ENCODE results near the gene GSDMA.

GSDMA gene, protein sequence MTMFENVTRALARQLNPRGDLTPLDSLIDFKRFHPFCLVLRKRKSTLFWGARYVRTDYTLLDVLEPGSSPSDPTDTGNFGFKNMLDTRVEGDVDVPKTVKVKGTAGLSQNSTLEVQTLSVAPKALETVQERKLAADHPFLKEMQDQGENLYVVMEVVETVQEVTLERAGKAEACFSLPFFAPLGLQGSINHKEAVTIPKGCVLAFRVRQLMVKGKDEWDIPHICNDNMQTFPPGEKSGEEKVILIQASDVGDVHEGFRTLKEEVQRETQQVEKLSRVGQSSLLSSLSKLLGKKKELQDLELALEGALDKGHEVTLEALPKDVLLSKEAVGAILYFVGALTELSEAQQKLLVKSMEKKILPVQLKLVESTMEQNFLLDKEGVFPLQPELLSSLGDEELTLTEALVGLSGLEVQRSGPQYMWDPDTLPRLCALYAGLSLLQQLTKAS

DNA sequence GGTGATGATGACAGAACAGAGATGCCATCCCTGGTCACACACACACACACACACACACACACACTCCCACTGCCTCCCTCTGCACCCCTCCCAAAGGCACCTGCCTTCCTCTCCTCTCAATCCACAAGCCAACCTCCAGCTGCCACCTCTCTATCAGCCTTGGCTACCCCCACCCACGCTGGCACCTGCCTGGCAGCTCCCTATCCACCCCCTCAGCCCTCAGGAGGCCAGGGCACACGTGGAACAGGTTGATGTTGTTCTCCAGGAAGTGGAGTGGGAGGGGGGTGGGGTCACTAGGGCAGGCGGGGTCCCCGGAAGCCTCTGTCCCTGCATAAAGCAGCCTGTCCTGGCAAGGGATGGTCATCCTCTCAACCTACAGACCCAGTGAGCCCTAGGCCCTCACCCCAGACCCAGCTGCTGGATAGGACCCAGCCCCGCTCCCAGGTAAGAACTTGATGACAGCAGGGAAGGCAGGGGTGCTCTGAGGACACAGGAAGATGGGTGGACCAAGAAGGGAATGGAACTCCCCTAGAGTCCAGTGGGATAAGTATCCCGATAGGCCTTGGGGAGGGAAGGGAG, at the start of gene GSDMA:
GSDMA (plus strand) TSS at position 363 of the 579 bp plus-strand sequence. CDS start 2,684 bp downstream, outside the sequence.
- DNase-seq: no peak

DNA sequence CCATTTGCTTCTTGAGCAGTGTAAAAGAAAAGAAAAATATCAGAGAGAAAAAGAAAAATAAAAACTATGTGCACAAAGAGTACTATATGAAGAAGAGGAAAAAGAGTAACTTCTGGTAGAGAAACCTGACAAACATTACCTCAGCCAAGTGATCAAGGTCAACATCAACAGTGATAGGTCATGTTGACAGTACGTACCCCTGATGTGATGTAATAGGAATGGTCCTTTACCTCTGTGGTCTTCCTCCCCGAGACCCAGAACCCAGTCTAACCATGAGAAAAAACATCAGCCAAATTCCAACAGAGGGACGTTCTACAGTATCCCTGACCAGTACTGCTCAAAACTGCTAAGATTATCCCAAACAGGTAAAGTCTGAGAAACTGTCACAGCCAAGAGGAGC, 48.8 kb upstream of the GSDMA start:
- no peak for DNase-seq

DNA sequence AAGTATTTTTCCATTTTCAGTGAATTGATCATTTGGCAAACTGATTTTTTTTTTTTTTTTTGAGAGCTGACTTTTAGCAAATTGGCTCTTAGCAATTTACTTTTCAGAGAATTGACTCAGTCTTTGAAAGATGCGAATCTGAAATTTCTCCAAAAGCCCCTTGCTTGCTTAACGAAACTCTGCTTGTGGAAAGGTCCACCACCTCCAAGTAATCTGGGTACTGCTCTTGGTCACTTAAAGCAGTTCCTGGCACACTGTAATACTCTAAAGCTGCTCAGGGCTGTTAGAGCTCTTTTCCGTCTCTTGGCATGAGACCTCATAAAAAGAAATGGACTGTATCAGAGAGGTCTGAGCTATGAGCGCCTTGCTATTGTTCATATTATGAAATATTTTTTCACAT, 47.2 kb upstream of the GSDMA start:
- DNase-seq: no peak

DNA sequence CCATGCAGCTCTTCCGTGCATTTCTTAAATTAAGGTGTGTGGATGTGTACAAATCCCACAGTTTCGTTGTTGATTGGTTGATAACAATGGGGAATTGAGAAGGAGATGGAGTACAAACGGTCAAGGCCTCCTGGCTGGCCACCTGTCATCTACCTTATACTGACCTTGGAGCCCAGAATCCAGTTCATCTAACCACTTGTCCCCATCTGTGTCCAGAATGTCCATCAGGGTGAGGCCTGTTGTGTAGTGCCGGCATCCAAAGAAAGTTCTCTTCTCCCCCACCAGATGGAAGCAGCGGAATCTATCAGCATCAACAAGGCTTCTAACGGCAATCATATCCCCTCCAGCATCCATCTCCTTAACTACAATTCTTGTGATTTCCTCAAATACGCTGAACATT, 45.9 kb upstream of the GSDMA start:
- DNase-seq: no peak

DNA sequence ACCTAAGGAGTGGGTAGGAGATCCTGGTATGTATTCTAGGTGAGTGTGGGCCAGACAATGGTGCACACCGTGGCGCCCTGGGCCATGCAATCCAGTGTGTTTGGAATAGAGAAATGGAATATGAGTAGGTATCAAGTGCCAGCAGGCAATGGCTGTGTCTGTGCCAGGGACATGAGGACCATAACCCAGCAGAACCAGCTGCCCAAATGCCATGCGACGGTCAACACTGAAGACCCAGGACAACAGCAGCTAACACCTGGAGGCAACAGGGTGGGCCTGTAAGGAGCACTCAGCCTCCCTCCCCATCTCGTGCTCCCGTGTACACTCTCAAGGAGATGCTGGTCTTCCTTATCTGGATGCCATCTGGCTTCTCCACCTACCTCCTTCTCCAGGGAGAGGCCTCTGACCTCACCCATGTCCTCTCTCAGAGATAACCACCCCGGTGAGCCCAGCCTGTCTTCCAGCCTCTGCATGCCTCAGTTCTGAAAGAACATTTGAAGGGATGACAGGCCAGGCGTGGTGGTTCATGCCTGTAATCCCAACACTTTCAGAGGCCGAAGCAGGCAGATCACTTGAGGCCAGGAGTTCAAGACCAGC, 43.6 kb upstream of the GSDMA start:
- DNase-seq: no peak

DNA sequence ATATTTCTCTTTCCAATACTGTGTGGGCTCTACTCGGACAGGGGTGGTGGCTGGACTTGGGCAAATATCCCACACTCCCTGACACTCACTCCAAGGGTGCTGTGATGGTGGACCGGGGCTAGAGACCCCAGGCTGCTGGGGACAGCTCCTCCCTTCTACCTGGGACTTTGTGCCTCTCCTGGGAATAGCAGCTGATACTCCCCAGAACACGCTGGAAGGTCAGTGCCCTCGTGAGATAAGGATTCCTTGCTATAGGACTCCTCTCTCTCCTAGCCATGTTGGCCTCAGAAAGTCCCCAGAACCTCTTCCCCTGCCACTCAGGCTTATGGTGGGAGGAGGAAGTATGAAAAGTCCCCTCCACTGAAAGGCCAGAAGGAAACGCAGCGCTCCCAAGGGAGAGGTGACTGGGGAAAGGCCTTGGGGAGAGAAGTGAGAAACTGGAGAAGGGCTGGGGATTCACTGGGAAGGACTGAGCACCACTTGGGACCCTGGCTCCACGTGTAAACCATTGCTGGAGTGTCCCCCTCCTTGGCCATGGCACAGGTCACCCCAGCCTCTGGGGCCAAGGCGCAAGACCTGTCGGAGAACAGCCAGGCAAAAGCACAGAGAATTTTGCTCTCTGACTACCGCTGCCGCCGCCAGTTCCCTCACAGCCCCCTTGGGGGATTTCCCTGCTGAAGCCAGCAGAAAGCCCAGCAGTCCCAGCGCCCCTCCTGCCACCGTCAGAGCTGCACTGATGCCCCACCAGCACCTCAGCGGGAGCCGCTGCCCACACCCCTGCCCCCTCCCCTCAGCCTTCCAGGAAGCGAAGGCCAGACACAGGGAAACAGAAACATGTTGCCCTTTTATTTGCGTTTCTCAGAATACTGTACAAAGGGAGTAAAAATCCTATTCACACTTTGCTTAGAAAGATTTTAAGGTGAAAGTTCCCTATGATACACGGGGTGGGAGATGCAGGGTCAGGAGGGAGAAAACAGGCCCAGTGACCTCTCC, 42.3 kb upstream of the GSDMA start:
- no peak for DNase-seq

DNA sequence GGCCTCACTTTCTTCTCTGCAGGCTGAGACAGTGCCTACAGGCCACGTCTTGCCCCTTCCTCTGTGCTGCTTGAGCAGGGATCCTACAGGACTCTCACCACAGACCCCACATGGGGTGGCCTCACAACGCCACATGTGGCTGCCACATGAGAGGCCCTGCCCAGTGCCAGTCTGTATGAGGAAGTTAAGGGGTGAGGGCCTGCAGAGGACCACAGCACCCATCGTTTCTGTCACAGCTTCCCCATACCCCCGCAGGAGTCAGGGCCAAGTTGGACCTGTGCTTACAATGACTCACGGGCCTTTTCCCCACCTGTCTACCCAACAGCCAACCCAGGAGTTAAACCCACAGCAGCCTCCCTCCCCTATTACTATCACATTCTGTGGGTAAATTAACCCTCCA, 41.5 kb upstream of the GSDMA start:
- DNase-seq: no peak

DNA sequence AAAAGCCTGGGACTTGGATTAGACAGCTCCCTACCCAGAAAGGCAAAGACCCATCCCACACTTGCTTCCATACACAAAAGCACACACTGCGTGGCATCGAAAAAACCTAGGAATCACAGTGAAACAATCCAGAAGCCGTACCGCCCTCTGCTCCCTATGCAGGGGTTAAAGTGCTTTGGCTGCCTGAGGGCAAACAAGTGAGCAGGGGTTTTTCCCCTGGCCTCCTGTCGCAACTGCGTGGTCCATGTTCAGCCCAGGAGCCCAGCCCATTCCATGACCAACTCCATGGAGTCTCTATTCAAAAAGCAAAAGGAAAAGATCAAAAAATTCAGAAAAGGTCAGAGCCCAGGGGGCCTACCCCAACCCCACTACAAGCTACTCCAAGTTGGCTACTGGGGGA, 40.8 kb upstream of the GSDMA start:
- DNase-seq: no peak

DNA sequence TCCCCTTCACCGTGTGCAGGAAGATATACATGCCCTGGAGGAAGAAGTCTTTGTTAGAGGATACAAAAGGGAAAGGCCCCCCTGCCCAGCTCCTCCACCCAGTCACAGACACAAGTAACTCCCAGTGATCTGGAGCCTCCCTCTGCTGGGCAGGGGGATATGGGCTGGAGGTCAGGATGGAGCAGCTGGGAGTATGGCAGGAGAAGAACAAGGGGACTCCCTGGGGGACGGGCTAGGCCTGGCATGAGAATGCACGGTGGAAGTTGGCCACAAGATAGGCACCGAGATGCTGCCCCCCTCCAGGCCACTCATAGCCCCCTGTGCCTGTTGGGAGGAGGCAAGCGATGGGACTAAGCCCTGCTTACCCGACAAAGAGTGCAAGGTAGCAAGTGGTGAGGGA, 39.6 kb upstream of the GSDMA start:
- DNase-seq: no peak

DNA sequence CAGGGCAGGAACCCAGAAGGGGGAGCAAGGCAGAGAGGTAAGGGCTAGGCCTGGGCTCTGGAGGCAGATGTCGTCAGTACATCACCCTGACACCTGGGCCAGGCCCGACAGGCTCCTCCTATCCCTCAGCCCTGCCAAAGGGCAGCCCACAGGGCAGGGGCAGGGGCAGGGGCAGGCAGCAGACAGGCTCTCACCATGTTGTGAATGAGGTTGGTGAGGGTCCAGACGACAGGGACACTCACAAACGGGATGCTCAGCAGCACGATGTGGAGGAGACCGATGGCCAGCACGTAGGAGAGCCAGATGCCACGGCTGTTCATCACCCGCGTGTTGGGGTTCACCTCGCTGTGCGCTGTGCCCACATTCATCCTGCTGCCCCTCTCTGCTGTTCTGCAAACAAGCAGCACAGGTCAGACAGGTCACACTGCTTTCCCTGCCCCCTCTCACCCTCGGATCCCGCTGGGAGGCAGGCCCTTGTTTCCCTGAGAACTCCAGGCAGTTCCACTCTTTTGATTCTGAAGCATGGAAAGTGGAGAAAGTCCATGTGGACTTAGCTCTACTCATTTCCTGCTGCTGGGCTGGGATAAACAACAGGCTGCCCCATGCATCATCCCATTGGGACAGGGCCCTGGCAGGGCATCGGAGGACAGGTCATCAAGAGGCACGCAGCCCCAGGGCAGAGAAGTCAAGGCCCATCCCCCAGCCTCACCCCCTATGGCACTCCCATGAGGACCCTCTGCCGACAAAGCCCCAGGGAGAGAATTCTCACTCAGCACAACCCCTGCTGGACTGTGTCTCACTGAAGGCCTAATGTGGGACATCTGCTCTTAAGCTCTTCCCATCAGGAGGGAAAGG, 38.7 kb upstream of the GSDMA start:
- no peak for DNase-seq

DNA sequence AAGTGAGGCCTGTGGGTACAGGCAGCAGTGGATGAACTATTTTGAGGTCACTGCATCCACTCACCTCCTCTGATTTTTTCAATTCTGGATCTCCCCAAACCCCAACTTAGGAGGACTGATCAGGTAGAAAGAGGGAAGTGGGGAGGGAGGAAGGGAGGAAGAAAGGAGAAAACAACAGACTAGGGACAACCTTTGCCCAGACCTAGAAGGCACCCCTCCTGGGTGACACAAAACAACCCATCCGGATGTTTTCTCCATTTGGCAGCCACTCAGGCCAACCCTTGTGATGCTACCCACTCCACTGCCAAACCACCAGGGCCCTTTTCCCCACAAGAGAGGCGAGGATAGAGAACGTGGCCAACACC, 38.1 kb upstream of the GSDMA start:
- DNase-seq: no peak

DNA sequence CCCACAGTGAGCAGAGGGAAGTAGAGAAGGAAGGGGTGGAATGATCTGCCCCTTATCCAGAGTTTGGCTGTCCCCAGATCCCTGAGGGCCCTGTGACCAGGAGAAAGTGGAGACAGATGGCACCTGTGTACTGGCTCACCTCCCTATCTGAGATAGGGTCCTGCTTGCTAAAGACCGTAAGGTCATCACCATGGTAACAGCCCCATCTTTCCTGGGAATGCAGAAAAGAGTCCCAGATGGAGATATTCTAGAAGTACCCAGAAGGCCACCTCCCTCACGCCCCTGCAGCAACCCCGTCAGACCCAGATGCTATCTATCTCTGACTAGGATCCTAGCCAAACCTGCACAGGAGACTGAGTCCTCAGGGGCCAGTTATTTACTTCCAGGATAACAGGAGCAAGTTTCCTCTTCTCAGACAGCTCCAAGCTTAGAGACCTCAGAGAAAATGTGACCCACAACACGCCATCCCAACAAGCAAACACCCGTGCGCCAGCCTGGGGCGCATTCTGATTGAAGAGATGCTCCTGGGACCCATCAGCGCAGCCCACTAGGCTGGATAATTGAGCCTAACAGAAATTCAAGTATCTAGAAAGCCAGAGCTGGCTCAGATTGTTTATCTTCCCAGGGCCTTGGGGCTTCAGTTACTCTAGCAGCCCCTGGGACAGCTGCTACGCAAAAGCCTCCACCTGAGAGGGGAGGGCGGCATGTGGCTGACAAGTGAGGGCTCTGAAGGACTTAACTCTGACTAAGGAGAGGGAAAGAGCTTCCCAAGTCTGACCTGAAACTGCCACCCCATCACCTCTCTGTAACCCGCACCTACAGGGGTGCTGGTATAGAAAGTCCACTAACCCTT, 37.3 kb upstream of the GSDMA start:
- DNase-seq: no peak

DNA sequence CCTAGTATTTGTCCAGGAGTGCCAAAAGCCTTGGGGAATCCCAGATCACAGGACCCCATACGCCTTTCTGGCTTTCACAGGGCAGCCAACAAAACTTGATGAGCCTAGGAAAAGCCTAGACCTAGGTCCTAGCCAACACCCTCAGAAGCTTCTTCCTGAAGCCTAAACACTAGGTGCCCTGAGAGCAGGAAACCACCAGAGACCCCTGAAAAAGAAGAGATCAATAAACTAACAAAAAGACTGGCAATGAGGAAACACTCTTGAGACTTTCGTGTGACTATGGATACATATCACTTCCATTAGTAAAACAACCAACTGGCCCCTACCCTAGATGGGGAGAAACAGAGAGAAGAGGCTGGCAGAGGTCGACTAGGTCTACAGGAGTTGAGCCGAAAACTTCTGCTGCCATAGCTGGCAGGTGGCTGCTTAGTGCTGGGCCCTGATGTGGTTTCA, 36.6 kb upstream of the GSDMA start:
- no peak for DNase-seq

DNA sequence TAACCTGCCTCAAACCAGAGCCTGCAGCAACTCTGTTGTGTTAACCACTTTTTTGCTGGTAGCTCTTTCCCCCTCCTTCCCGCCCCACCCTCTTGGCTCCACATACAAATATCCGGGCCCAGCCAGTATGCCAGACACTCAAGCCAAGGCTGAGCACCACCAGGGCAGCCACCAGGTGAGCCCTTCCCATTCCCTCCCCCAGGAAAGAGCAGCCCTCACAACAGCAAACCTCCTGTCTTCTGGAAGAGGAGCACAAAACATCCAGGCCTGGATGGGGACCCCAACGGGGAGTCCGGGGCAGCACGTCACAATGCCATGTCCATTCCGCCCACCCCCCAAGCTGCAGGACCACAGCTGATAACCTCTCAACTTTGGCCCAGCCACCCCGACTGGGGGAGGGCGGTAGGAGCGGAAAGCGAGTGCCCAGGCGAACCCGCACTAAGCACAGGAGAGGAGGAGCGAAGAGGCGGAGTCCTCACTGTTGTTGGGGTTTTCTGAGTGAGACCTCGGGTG, 36.2 kb upstream of the GSDMA start:
- peak; percentile 38 for DNase-seq

DNA sequence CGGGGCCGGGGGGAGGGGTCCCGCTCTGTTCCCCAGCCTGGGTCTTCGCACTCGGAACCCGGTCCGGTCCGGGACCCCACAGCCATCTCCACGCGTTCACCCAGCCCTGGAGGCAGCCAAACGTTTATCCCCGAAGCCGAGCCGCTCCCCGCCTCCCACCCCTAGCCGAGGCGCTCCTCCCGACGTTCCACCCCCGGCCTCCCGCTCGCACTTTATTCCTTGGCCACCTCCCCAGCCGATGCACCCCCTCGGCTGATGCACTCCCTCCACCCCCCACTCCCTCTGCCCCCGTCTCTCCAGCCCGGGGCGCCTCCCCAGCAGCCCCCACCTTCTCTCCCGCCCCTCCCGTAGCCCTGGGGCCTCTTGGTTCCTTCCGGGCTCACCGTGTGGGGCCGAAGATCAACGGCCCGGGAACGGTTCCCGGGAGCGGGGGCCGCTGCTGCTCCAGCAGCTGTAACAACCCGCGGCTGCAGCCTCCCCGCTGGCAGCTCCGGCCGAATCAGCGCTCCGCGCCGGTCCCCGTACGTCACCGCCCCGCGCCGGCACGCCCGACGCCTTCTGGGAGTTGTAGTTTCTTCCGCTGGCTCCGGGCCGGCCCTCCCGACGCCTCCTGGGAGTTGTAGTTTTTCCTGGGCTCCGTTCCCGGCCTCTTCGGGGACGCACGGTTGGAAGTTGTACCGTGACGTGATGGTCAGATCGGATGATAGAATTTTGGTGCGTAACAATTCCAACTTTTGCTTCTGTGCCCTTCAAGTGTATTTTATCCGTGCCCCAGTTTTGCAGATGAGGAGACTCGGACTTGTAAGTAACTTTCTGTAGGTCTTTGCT, 35.5 kb upstream of the GSDMA start, which contains the start of the genes LRRC3C and ORMDL3:
LRRC3C (plus strand) TSS at position 632 of the 828 bp plus-strand sequence. CDS start 13,792 bp downstream, outside the sequence.
ORMDL3 (minus strand) TSS at position 501 of the 828 bp plus-strand sequence. CDS start 3,398 bp downstream, outside the sequence.
- peak; percentile 80 for DNase-seq

DNA sequence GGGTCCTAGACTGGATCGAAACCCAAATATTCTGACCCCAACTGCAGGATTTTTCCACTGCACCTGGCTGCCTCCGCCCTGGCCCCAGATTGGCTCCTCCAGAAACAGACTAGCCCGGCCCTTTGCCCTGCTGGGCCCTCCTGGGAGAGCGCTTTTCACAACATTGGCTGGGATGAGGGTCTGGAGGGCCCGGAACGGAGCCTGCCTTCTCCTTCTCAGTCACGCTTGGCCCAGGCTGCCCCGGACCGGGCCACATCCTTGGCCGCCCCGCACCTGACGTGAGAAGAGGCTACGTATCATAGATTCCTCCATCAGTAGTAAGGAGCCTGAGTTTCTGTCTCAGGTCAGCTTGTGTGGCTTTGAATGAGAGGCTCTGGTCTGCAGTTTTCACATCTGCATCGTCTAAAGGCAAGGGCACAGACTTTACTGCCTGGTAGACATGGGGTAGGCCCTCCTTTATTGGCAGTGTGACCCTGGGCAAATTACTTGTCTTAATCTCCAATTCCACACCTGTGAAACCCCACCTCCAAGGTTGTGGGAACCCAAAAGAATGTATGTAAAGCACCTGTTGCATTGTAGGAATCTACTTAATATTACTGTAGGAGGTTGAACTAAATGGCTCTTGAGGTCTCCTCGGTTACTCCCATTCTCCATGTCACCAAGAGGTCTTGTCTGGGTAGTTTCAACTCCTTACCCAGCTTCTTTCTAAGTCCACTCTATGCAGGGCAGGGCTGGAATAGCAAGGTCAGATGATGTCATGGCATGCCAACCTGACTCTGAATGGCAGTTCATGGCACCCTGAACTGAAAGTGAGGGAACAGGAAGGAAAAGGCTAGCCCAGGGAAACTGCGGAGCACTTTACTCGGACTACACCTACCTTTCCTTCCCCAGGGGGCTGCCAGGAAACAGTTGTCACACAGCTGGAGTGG, 34.6 kb upstream of the GSDMA start:
- no peak for DNase-seq

DNA sequence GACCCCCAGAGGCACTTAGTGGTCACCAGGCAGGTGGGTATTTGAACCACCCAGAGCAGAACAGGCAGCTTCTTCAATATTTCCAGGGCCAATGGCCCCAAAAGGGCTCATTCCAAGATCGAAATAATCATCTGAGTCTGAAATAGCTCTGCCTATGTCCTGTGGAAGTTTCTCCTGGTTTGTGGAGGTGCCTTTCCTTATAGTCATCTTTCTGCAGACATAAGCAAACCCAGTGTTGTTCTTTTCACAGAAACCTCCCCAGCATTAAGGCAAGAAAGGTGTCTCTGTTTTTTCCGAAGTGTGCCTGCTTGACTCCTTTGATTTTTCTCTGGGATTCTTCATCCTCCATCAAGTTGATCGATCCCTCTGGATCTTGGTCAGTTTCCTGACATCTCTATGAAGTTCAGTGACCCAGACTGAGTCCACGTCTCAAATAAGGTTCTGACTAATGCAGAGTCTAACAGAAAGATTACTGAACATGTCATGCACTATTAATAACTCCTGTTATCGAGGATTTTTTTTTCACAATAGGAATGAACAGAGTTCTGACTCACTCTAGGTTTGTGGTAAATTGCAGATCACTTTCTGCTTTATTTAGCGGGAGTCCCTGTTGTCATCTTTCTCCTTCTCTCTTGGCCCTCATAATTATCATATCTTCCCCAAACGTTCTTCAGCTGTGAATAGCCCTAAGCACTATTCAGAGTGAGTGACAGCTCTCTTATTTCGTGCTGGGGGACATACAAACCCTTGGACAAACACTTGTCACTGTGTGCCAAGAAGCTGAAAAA, 33.8 kb upstream of the GSDMA start:
- no peak for DNase-seq

Data from GF-D8 (cell line).